Tibial artery (tissue), 4 donors: ENCODE measurements around the gene IDH2.

ENCODE experiments used
- DNase-seq, 2 donors: peaks; one replicate each; pipeline ENCODE4 v3.0.0-alpha.2; 2019
- H3K27ac ChIP-seq, 2 donors: fragments of 200-600 bp; sonication (generic) in 1 of 2; 1 replicate in 1 of 2; 2 replicates in 1 of 2; pipeline ENCODE4 v1.5.1; 2018 to 2019; ENCODE audit warnings: mild to moderate bottlenecking in 1 of 2
- H3K27me3 ChIP-seq, 2 donors: fragments of 200-600 bp; sonication (generic) in 1 of 2; one replicate each; pipeline versions ENCODE4 v1.5.1 to v1.6.0; 2016 to 2019
- H3K36me3 ChIP-seq, 3 donors: fragments of 200-600 bp; sonication (generic) in 2 of 3; one replicate each; pipeline ENCODE4 v1.5.1; 2016 to 2019; ENCODE audit warnings: mild to moderate bottlenecking in 2 of 3
- H3K4me1 ChIP-seq, 4 donors: fragments of 200-600 bp; sonication (generic) in 2 of 4; 1 replicate in 3 of 4; 2 replicates in 1 of 4; pipeline ENCODE4 v1.5.1; 2016 to 2019
- H3K4me3 ChIP-seq, 2 donors: fragments of 200-600 bp; sonication (generic) in 1 of 2; 1 replicate in 1 of 2; 2 replicates in 1 of 2; pipeline ENCODE4 v1.5.1; 2018 to 2019; ENCODE audit warnings: mild to moderate bottlenecking in 2 of 2
- H3K9me3 ChIP-seq, 3 donors: fragments of 200-600 bp; sonication (generic) in 1 of 3; one replicate each; pipeline ENCODE4 v1.5.1; 2016 to 2019
- CTCF ChIP-seq, 2 experiments: fragments of 200-600 bp in 1 of 2; fragments of 450-650 bp in 1 of 2; IDR thresholded peaks; one replicate each; pipeline ENCODE4 v1.5.1; 2017 to 2019; ENCODE audit warnings: antibody characterized with exemption in 2 of 2, mild to moderate bottlenecking in 1 of 2, moderate library complexity in 1 of 2
- intact Hi-C: fragments of 100-400 bp; cut with DNase I; formaldehyde crosslinking; loops from one replicate; pipeline ENCODE4 v1.15.0; 2023; ENCODE audit warnings: low total_unique reads

IDH2 gene

GRCh38 chr15:90037511-90037860 is 64.8 kb downstream of the IDH2 start:
- Histone ChIP-seq H3K27me3 (no peaks in the 10 kb centered on the region), H3K27ac (no peak overlapping the region), H3K36me3 (no peaks in the 10 kb centered on the region), H3K4me1 (peaks cover 0 to 43% (median 22%) of the 10 kb centered on the region in 4 donors), H3K4me3 (no peak overlapping the region), H3K9me3 (no peaks in the 10 kb centered on the region)
- no peak for TF ChIP-seq CTCF (IDR thresholded peaks at IDR 0.05)
- intact Hi-C loops = no loop called here
- no peak for DNase-seq

- Histone ChIP-seq H3K36me3 (no peaks in the 10 kb centered on the region), H3K4me3 (no peak overlapping the region)
Observed at GRCh38 chr15:90036806-90037510, 65.3 kb downstream of the IDH2 start.

GRCh38 chr15:90036343-90036742 is 65.9 kb downstream of the IDH2 start:
- intact Hi-C loops = no loop called here
- no peak overlapping the region for H3K27ac ChIP-seq
- DNase-seq = peak; percentile 2 to 54
- H3K4me1 ChIP-seq = peaks cover 0 to 47% (median 23%) of the 10 kb centered on the region in 4 donors
- H3K4me3 ChIP-seq = no peak overlapping the region
- no peaks in the 10 kb centered on the region for H3K36me3 ChIP-seq
- H3K9me3 ChIP-seq = no peaks in the 10 kb centered on the region
- no peak for TF ChIP-seq CTCF (IDR thresholded peaks at IDR 0.05)
- H3K27me3 ChIP-seq = no peaks in the 10 kb centered on the region

More at GRCh38 chr15:90036806-90037510, 65.3 kb downstream of the IDH2 start:
- no peak for TF ChIP-seq CTCF (IDR thresholded peaks at IDR 0.05)
- intact Hi-C loops = no loop called here
- Histone ChIP-seq H3K4me1 (peaks cover 0 to 43% (median 22%) of the 10 kb centered on the region in 4 donors), H3K27ac (no peak overlapping the region), H3K9me3 (no peaks in the 10 kb centered on the region), H3K27me3 (no peaks in the 10 kb centered on the region)
- peak in 1 of 2 donors; percentile 48 for DNase-seq

- H3K27ac ChIP-seq = no peak overlapping the region
- no peaks in the 10 kb centered on the region for H3K36me3 ChIP-seq
- no peaks in the 10 kb centered on the region for H3K9me3 ChIP-seq
- intact Hi-C loops = no loop called here
- DNase-seq = peak; percentile 40 to 69
- no peak for TF ChIP-seq CTCF (IDR thresholded peaks at IDR 0.05)
- peaks cover 0 to 49% (median 23%) of the 10 kb centered on the region in 4 donors for H3K4me1 ChIP-seq
- H3K27me3 ChIP-seq = no peaks in the 10 kb centered on the region
- H3K4me3 ChIP-seq = no peak overlapping the region
Observed at GRCh38 chr15:90035840-90036230, 66.4 kb downstream of the IDH2 start.

- H3K9me3 ChIP-seq = no peaks in the 10 kb centered on the region
- H3K27me3 ChIP-seq = no peaks in the 10 kb centered on the region
- H3K36me3 ChIP-seq = no peaks in the 10 kb centered on the region
- peaks cover 0 to 53% (median 23%) of the 10 kb centered on the region in 4 donors for H3K4me1 ChIP-seq
- no peak overlapping the region for H3K4me3 ChIP-seq
- H3K27ac ChIP-seq = peak overlapping the region in 1 of 2 donors; percentile 46
- no peak for TF ChIP-seq CTCF (IDR thresholded peaks at IDR 0.05)
- DNase-seq = peak; percentile 69 to 82
- intact Hi-C loops = no loop called here
Observed at GRCh38 chr15:90035095-90035839, 67.0 kb downstream of the IDH2 start.
